IMR-90 (cell line): ENCODE results near the gene NTSR2.

ENCODE experiments used
- CEBPB ChIP-seq: IDR thresholded peaks from 2 replicates; pipeline ENCODE4 v1.6.1; 2012; ENCODE audit warnings: low read depth, low read length, improper control_type of control experiment
- CTCF ChIP-seq: conservative IDR thresholded peaks from 2 replicates; pipeline ENCODE4 v1.5.1; 2012; ENCODE audit warnings: mild to moderate bottlenecking, low read depth, low read length, improper control_type of control experiment
- MXI1 ChIP-seq: IDR thresholded peaks from 2 replicates; pipeline ENCODE4 v1.6.1; 2012; ENCODE audit warnings: low read depth, mild to moderate bottlenecking, low read length, moderate library complexity, borderline replicate concordance
- NFE2L2 ChIP-seq: fragments of 150-350 bp; IDR thresholded peaks from 2 replicates; pipeline ENCODE4 v1.6.1; 2016; ENCODE audit warnings: low read depth, mild to moderate bottlenecking, low read length
- POLR2A ChIP-seq: IDR thresholded peaks from 2 replicates; pipeline ENCODE4 v1.6.1; 2012; ENCODE audit warnings: mild to moderate bottlenecking, low read depth, low read length

GRCh38 chr2:11637546-11637945 is 32.4 kb downstream of the NTSR2 start:
- TF ChIP-seq CTCF = no peak
- no peak for TF ChIP-seq MXI1
- TF ChIP-seq NFE2L2 = no peak
- no peak for TF ChIP-seq CEBPB
- no peak for TF ChIP-seq POLR2A
